SIG-M5 (cell line): ENCODE measurements around the gene SLC2A3.
"Not testable (repeated sequence)": the region's sequence is repeated elsewhere in the genome, so short reads cannot be mapped to it uniquely, and the experiment has no call there.

Experiments
- DNase-seq: peaks from one replicate; lab custom pipeline; 2025; lab: John Stamatoyannopoulos, UW

Gene SLC2A3

DNA sequence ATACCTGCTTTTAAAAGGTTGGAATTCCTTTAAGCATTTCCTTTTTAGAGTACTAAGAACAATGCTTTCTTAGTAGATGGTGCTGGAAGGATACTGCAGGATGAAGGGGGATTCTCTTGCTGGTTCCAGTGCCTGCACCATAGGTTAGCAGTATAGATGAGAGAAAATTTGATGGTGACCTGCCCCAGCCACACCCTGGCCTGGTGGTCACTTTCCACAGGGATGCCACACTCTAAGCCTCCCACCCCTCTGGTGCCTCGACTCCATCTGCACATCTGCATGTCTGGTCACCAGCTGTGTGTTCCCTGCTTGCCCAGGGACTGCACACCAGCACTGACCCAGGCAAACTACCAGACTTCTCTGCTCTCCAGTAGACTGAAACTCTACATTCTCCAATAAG is 19.1 kb downstream of the SLC2A3 start:
- DNase-seq = no peak

GRCh38 chr12:7915661-7916403 is 20.2 kb downstream of the SLC2A3 start:
- no peak for DNase-seq

DNA sequence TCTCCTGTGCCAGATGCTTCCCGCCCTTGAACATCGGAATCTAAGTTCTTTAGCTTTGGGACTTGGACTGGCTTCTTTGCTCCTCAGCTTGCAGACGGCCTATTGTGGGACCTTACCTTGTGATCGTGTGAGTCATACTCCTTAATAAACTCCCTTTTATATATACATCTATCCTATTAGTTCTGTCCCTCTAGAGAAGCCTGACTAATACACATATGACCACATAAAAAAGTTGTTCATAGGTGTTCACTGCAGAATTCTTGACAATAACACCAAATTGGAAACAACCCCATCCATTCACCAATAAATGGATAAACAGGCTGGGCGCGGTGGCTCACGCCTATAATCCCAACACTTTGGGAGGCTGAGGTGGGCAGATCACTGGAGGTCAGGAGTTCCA is 25.9 kb downstream of the SLC2A3 start:
- not testable (repeated sequence) for DNase-seq

GRCh38 chr12:7907009-7907408 is 29.0 kb downstream of the SLC2A3 start:
- DNase-seq = no peak

DNA sequence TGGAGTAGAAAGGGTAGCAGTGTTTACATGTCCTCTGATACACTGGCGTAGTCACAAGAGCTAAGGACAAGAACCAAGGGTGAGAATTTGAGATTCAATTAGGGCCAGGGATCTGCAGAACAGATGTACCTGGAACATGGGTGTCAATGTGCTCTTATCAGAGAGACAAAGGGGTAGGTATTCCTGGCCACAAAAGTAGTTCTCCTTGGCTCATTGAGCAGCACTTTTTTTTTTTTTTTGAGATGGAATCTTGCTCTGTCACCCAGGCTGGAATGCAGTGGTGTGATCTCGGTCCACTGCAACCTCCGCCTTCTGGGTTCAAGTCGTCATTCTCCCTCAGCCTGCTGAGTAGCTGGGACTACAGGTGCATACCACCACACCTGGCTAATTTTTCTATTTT is 29.7 kb downstream of the SLC2A3 start:
- not testable (repeated sequence) for DNase-seq

DNA sequence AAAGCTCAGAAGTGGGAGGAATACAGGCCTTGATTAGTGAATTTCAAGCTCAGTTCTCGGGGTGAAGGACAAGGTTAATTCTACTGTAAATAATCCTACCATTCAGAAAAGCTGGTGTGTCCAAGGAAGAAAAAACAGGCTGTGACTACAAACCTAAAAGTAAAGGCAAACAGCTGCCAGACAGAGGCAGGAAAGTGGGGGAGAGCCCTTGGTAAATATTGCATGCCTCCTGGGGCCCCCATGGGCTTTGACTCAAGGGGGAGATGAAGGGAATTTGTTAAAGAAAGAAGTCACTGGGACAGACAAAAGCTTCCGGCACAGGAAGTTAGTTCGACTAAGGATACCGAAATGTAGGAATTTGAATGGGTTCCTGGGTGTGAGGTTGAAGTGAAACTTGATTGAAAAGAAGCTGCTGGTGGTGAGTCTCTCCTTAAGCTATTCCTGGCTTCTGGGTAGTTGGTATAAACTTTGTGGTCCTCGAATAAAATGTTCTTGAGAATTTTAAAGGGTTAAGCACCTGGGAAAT is 30.3 kb downstream of the SLC2A3 start:
- not testable (repeated sequence) for DNase-seq

DNA sequence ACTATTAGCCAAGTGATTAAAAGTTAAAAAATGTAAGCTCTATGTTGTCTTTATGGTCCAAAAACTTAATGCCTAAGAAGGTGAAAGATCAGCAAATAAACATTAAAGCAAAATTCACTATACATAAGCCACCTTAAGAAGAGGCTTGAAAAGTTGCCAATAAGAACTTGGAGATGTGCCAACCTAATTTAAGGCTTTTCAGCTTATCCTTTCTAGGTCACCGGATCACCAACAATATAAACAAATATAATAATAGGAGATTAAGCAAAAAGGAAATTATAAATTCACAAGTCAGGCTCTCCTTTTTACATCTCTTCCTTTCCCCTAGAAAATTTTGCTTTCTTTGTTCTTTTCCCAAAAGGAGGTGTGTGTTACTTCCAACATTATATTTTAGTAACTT is 30.9 kb downstream of the SLC2A3 start:
- DNase-seq = no peak

DNA sequence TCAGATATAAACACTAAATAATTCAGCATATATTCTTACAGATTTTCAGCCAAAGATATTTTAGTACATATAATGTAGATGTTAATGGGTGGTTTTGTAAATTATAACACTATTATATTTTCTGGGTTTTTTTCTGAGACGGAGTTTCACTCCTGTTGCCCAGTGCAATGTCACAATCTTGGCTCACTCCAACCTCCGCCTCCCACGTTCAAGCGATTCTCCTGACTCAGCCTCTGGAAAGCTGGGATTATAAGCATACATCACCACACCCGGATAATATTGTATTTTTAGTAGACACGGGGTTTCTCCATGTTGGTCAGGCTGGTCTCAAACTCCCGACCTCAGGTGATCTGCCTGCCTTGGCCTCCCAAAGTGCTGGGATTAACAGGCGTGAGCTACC is 33.6 kb downstream of the SLC2A3 start:
- not testable (repeated sequence) for DNase-seq

DNA sequence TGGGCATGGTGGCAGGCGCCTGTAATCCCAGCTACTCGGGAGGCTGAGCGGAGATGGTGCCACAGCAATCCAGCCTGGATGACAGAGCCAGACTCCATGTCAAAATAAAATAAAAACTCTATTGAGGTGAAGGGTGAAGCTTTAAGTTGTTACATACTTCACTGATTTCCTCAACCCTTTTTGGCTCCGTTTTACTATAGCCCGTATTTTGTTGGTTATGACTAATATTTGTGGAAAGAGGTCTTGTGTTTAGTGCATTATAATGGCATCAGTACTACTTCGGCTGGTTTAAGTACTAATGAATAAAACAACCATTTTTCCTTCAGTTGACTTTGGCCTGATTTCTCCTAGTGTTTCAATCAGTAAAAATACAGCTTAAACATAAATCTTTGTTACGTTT is 36.2 kb downstream of the SLC2A3 start:
- no peak for DNase-seq

- DNase-seq = not testable (repeated sequence)
Measured at GRCh38 chr12:7896726-7897125, 39.3 kb downstream of the SLC2A3 start.

GRCh38 chr12:7892186-7892980 is 43.6 kb downstream of the SLC2A3 start:
- no peak for DNase-seq

- no peak for DNase-seq
Measured at GRCh38 chr12:7884689-7885088, 51.3 kb downstream of the SLC2A3 start.

- not testable (repeated sequence) for DNase-seq
Measured at GRCh38 chr12:7881736-7882120, 54.3 kb downstream of the SLC2A3 start.

DNA sequence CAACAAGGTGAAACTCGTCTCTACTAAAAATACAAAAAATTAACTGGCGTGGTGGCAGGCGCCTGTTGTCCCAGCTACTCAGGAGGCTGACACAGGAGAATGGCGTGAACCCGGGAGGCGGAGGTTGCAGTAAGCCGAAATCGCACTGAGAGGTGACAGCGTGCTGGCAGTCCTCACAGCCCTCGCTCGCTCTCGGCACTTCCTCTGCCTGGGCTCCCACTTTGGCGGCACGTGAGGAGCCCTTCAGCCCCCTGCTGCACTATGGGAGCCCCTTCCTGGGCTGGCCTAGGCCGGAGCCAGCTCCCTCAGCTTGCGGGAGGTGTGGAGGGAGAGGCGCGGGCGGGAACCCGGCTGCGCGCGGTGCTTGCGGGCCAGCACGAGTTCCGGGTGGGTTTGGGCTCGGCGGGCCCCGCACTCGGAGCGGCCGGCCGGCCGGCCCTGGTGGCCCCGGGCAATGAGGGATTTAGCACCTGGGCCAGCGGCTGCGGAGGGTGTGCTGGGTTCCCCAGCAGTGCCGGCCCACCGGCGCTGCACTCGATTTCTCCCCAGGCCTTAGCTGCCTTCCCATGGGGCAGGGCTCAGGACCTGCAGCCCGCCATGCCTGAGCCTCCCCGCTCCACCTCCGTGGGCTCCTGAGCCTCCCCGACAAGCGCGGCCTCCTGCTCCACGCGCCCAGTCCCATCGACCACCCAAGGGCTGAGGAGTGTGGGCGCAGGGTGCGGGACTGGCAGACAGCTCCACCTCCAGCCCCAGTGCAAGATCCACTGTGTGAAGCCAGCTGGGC is 54.8 kb downstream of the SLC2A3 start:
- DNase-seq = not testable (repeated sequence)

DNA sequence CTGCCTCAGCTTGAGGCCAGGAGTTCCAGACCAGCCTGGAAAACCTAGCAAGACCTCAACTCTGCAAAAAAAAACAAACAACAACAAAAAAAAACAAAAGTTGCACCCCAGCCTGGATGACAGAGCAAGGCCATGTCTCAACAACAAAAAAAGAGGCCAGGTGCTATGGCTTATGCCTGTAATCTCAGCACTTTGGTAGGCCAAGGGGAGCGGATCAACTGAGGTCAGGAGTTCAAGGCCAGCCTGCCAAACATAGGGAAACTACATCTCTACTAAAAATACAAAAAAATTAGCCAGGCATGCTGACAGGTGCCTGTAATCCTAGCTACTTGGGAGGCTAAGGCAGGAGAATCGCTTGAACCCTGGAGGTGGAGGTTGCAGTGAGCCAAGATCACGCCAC is 56.7 kb downstream of the SLC2A3 start:
- no peak for DNase-seq

DNA sequence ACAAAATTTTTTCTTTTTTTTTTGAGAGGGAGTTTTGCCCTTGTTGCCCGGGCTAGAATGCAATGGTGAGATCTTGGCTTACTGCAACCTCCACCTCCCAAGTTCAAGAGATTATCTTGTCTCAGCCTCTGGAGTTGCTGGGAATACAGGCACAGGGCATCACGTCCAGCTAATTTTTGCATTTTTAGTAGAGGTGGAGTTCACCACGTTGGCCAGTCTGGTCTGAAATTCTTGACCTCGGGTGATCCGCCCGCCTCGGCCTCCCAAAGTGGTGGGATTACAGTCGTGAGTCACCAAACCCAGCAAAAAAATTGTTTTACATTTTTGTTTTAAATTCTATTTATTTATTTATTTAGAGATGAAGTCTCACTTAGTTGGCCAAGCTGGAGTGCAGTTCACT is 58.6 kb downstream of the SLC2A3 start:
- DNase-seq = no peak

- no peak for DNase-seq
Measured at GRCh38 chr12:7872566-7873319, 63.2 kb downstream of the SLC2A3 start, which contains the start of gene SLC2A14. SLC2A14 (minus strand) TSS chr12:7872915; CDS start chr12:7869880, 3,035 bp downstream.

DNA sequence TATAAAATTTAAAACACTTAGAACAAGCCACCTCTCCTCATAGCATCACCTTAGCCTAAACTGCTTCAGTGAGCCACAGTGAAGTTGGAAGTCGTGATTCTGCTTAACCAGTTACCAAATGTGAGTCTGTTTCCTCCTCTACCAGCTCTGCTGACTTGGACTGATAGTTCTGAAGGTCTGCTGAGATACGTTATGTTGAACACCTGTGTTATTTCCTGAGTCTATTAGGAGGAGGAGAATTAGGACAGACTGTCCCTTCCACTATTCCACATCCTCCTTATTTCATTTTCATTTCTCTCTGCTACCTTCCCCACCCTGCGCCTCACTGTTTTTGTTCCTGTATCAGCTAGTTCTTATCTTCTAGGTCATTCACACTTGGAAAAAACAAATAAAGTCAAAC is 65.7 kb downstream of the SLC2A3 start:
- DNase-seq = no peak
